SU-DHL-6 (cell line): ENCODE results near the gene VAV3.
"Not testable (repeated sequence)": the region's sequence is repeated elsewhere in the genome, so short reads cannot be mapped to it uniquely, and the experiment has no call there.

Experiments used
- H2AFZ ChIP-seq: fragments of 200-600 bp; sonication (generic); 2 replicates; pipeline ENCODE4 v1.6.1; 2014; ENCODE audit warnings: low read depth, mild to moderate bottlenecking, moderate library complexity, mixed read lengths, antibody characterized with exemption, low read length; ENCODE audit not compliant: severe bottlenecking
- H3F3A ChIP-seq: fragments of 200-600 bp; shearing (Covaris generic); 2 replicates; pipeline ENCODE4 v1.6.0; 2016; ENCODE audit warnings: antibody characterized with exemption, mild to moderate bottlenecking; ENCODE audit not compliant: insufficient read depth
- H3K27ac ChIP-seq: fragments of 200-600 bp; sonication (generic); 2 replicates; pipeline ENCODE4 v1.5.1; 2016; ENCODE audit warnings: low read depth, mild to moderate bottlenecking, low read length, moderate library complexity, mixed read lengths
- H3K27me3 ChIP-seq: fragments of 200-600 bp; sonication (generic), shearing (Covaris generic); 2 replicates; pipeline ENCODE4 v1.6.0; 2014; ENCODE audit warnings: mild to moderate bottlenecking, low read length
- H3K36me3 ChIP-seq: fragments of 200-600 bp; sonication (generic); 2 replicates; pipeline ENCODE4 v1.6.1; 2014; ENCODE audit warnings: mild to moderate bottlenecking, low read length, mixed read lengths
- H3K4me2 ChIP-seq: fragments of 300-600, 200-600 bp; shearing (Covaris generic), sonication (generic); 2 replicates; pipeline ENCODE4 v1.6.0; 2014; ENCODE audit warnings: low read length, low read depth, mild to moderate bottlenecking; ENCODE audit not compliant: poor library complexity, severe bottlenecking
- H3K4me3 ChIP-seq: fragments of 200-600 bp; sonication (generic); 2 replicates; pipeline ENCODE4 v1.5.1; 2014; ENCODE audit warnings: antibody characterized with exemption, low read length, mild to moderate bottlenecking, mixed read lengths; ENCODE audit not compliant: insufficient read depth, poor library complexity, severe bottlenecking
- H3K79me2 ChIP-seq: fragments of 200-600 bp; sonication (generic); 2 replicates; pipeline ENCODE4 v1.6.1; 2014; ENCODE audit warnings: mild to moderate bottlenecking, low read length, moderate library complexity; ENCODE audit not compliant: insufficient read depth
- H3K9ac ChIP-seq: fragments of 200-600 bp; sonication (generic); 2 replicates; pipeline ENCODE4 v1.7.0; 2014; ENCODE audit warnings: mild to moderate bottlenecking, low read length
- H3K9me2 ChIP-seq: fragments of 200-600 bp; sonication (generic); replicated peaks from 2 replicates; pipeline ENCODE4 v1.6.1; 2014; ENCODE audit warnings: low read length; ENCODE audit not compliant: insufficient read depth
- H3K9me3 ChIP-seq: fragments of 200-600 bp; sonication (generic); 2 replicates; pipeline ENCODE4 v1.6.1; 2014; ENCODE audit warnings: low read length, mixed read lengths; ENCODE audit not compliant: insufficient read depth
- H4K20me1 ChIP-seq: fragments of 200-600 bp; sonication (generic); 2 replicates; pipeline ENCODE4 v1.6.1; 2014; ENCODE audit warnings: low read depth, mild to moderate bottlenecking, antibody characterized with exemption, low read length, moderate library complexity, mixed read lengths
- EZH2phosphoT487 ChIP-seq: fragments of 200-600 bp; sonication (generic), shearing (Covaris generic); conservative IDR thresholded peaks from 2 replicates; pipeline ENCODE4 v1.6.1; 2018; ENCODE audit warnings: mild to moderate bottlenecking, antibody characterized with exemption, low read length, moderate library complexity, mixed read lengths
- TF ChIP-seq, protein P1 (sequence below): fragments of 200-600 bp; sonication (generic); IDR thresholded peaks from one replicate; pipeline ENCODE4 v1.5.1; 2017; ENCODE audit warnings: antibody characterized with exemption, mild to moderate bottlenecking, low read length, moderate library complexity; ENCODE audit not compliant: insufficient read depth, poor library complexity, severe bottlenecking

The VAV3 gene

DNA sequence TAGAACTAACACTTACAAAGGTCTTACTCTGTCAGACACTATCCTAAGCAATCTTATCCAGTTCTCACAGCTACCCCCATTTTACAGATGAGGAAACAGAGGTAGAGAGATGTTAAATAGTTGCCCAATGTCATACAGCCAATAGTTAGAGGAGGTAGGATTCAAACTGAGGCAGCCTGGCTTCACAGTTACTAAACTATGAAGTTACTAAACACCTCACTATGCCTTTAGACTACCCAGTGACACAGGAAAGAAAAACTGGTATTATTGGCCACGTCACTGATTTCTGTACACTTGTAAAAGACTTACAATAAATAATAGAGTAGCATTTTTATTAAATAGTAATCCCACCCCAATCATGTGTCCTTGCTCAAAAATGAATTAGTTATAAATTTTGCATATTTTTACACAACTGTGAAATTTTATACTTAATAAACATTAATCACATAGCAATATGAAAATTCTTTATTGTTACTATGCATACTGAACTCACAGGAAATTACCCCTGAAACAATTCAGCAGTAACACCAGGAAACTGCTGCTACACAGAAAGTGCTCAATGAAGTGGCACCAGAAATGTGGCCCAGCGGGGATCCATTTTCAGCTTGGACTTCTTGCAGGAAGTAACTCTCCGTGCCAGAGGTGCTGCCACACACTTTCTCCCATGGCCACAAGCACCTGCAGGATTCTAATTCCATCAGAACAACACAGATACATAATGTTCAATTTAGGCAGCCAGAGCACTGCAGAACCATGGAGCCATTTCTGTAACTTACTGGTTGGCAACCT lies 69.4 kb downstream of the VAV3 start:
- Histone ChIP-seq H3K4me3 (no peak overlapping the region), H3F3A (peaks cover 31% of the 10 kb centered on the region), H3K27me3 (no peaks in the 10 kb centered on the region), H3K9me2 (no peaks in the 10 kb centered on the region), H3K27ac (peak overlapping the region; percentile 12; the same call in 1 of the 2 replicates), H3K9ac (no peak overlapping the region), H3K79me2 (no peaks in the 10 kb centered on the region), H2AFZ (no peak overlapping the region), H3K36me3 (0 out of 2 replicates have a peak, but pooled peaks cover 3% of the 10 kb centered on the region), H3K9me3 (no peaks in the 10 kb centered on the region), H4K20me1 (no peaks in the 10 kb centered on the region), H3K4me2 (peak overlapping the region; percentile 25)
- TF ChIP-seq, protein P1, sequence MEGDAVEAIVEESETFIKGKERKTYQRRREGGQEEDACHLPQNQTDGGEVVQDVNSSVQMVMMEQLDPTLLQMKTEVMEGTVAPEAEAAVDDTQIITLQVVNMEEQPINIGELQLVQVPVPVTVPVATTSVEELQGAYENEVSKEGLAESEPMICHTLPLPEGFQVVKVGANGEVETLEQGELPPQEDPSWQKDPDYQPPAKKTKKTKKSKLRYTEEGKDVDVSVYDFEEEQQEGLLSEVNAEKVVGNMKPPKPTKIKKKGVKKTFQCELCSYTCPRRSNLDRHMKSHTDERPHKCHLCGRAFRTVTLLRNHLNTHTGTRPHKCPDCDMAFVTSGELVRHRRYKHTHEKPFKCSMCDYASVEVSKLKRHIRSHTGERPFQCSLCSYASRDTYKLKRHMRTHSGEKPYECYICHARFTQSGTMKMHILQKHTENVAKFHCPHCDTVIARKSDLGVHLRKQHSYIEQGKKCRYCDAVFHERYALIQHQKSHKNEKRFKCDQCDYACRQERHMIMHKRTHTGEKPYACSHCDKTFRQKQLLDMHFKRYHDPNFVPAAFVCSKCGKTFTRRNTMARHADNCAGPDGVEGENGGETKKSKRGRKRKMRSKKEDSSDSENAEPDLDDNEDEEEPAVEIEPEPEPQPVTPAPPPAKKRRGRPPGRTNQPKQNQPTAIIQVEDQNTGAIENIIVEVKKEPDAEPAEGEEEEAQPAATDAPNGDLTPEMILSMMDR, result no peak
- no peak for TF ChIP-seq EZH2phosphoT487

DNA sequence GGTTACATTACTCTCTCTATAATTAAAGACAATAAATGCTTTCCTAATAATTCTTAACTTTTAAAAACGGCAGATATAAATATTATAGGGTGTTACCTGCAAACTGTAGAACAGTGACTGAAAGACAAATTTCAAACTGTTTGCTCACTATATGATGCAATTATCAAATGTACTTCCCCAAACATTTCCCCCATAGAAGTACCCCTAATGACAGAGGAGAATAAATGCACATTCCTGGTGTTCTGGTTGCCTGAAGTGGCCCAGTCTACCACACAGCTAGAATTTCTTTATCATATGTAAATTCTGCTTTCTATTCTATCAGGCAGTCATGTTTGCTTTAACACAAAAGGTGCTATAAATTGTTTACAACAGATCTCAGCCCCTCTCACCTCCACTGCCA lies 70.4 kb downstream of the VAV3 start:
- H3K27me3 ChIP-seq, result no peaks in the 10 kb centered on the region
- no peaks in the 10 kb centered on the region for H3K9me2 ChIP-seq
- peak overlapping the region; percentile 25 for H3K4me2 ChIP-seq
- H3K4me3 ChIP-seq, result no peak overlapping the region
- peaks cover 31% of the 10 kb centered on the region for H3F3A ChIP-seq
- TF ChIP-seq, protein P1, result no peak
- TF ChIP-seq EZH2phosphoT487, result no peak
- peak overlapping the region; percentile 13; the same call in 1 of the 2 replicates for H3K27ac ChIP-seq
- no peaks in the 10 kb centered on the region for H3K79me2 ChIP-seq
- 0 out of 2 replicates have a peak, but pooled peaks cover 3% of the 10 kb centered on the region for H3K36me3 ChIP-seq
- H3K9me3 ChIP-seq, result no peaks in the 10 kb centered on the region
- H2AFZ ChIP-seq, result peak overlapping the region; percentile 2
- no peak overlapping the region for H3K9ac ChIP-seq
- no peaks in the 10 kb centered on the region for H4K20me1 ChIP-seq

DNA sequence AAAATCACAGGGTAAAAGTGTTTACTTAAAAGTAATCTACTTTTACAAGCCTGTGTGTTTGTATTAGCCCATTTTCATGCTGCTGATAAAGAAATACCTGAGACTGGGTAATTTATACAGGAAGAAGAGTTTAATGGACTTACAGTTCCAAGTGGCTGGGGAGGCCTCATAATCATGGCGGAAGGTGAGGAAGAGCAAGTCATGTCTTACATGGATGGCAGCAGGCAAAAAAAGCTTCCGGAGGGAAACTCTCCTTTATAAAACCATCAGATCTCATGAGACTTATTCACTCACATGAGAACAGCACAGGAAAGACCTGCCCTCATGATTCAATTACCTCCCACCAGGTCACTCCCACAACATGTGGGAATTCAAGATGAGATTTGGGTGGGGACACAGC lies 71.6 kb downstream of the VAV3 start:
- not testable (repeated sequence) for H3K27ac ChIP-seq, H3K9me2 ChIP-seq, H3K79me2 ChIP-seq, H4K20me1 ChIP-seq, H3K9me3 ChIP-seq, H3K27me3 ChIP-seq, H3K9ac ChIP-seq, H3K4me2 ChIP-seq, H3K4me3 ChIP-seq, H3K36me3 ChIP-seq, H2AFZ ChIP-seq
- H3F3A ChIP-seq, result peaks cover 22% of the 10 kb centered on the region

DNA sequence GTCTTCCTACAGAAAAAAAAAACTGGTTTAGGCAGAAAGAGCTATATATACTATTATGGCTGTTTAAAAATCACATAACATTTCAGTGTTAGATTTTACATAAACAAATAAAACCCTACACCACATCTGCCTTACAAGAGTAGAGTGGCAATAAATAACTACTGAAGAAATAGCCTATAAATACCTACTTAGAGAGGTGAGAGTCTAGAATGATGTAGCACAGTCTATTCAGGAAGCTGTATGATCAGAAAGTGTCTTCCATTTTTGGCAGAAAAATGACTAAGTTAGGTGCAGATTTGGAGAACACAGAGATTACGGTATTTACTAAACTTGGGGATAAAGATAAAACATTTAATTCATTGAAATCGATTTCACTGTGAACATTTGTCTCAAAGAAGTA lies 75.5 kb downstream of the VAV3 start:
- Histone ChIP-seq H3K27ac (no peak overlapping the region), H4K20me1 (no peaks in the 10 kb centered on the region), H3K36me3 (0 out of 2 replicates have a peak, but pooled peaks cover 3% of the 10 kb centered on the region), H3K79me2 (no peaks in the 10 kb centered on the region), H3K9ac (no peak overlapping the region), H3K9me2 (no peaks in the 10 kb centered on the region), H3K4me2 (no peak overlapping the region), H3K9me3 (no peaks in the 10 kb centered on the region), H3K27me3 (no peaks in the 10 kb centered on the region), H2AFZ (no peak overlapping the region), H3K4me3 (no peak overlapping the region), H3F3A (no peaks in the 10 kb centered on the region)
- TF ChIP-seq, protein P1, result no peak
- TF ChIP-seq EZH2phosphoT487, result no peak
